GM18861 (cell line): ENCODE data around the gene SEPTIN10.
A peak's percentile ranks its signal among the peaks of the same experiment; 100 is the strongest.

Experiments
- ATAC-seq: cut with Tn5 transposase; IDR thresholded peaks from one replicate; pipeline ENCODE4 v1.9.1; 2021; ENCODE audit not compliant: unreplicated experiment

Gene SEPTIN10

GRCh38 chr2:109526442-109526970, 87.3 kb downstream of the SEPTIN10 start:
- no peak for ATAC-seq

- ATAC-seq = no peak
These were observed 87.9 kb downstream of the SEPTIN10 start for GRCh38 chr2:109525836-109526235.

- ATAC-seq = no peak
These were observed 90.0 kb downstream of the SEPTIN10 start for GRCh38 chr2:109523536-109524361.

GRCh38 chr2:109523121-109523520, 90.6 kb downstream of the SEPTIN10 start:
- ATAC-seq = no peak

GRCh38 chr2:109522063-109522374, 91.7 kb downstream of the SEPTIN10 start:
- ATAC-seq = no peak

- no peak for ATAC-seq
These were observed 92.3 kb downstream of the SEPTIN10 start for GRCh38 chr2:109521233-109522062.

GRCh38 chr2:109519513-109519912, 94.3 kb downstream of the SEPTIN10 start:
- no peak for ATAC-seq

- no peak for ATAC-seq
These were observed 96.5 kb downstream of the SEPTIN10 start for GRCh38 chr2:109517118-109517889.

GRCh38 chr2:109516445-109517117, 97.2 kb downstream of the SEPTIN10 start:
- ATAC-seq = no peak

- no peak for ATAC-seq
These were observed 98.9 kb downstream of the SEPTIN10 start for GRCh38 chr2:109514857-109515256.

GRCh38 chr2:109513749-109514588, 99.8 kb downstream of the SEPTIN10 start:
- peak; percentile 59 for ATAC-seq

GRCh38 chr2:109513230-109513629, 100.5 kb downstream of the SEPTIN10 start:
- no peak for ATAC-seq

GRCh38 chr2:109512076-109512475, 101.7 kb downstream of the SEPTIN10 start:
- no peak for ATAC-seq

- ATAC-seq = no peak
These were observed 102.6 kb downstream of the SEPTIN10 start for GRCh38 chr2:109511168-109511567.

GRCh38 chr2:109510136-109511028, 103.4 kb downstream of the SEPTIN10 start:
- ATAC-seq = peak; percentile 28

GRCh38 chr2:109508556-109508955, 105.2 kb downstream of the SEPTIN10 start:
- ATAC-seq = no peak

GRCh38 chr2:109507828-109508227, 105.9 kb downstream of the SEPTIN10 start:
- ATAC-seq = no peak

- no peak for ATAC-seq
These were observed 106.5 kb downstream of the SEPTIN10 start for GRCh38 chr2:109507217-109507616.

- ATAC-seq = no peak
These were observed 110.6 kb downstream of the SEPTIN10 start for GRCh38 chr2:109503191-109503590.
